Heart left ventricle (tissue), 13 donors: ENCODE data around the gene MIGA1.

ENCODE experiments used
- CTCF ChIP-seq, 12 donors: fragments of 200-600 bp; sonication (generic) in 4 of 12; IDR thresholded peaks; one replicate each; pipeline versions ENCODE4 v1.5.0 to v1.8.0; 2018 to 2022; ENCODE audit warnings: antibody characterized with exemption in 12 of 12, mild to moderate bottlenecking in 5 of 12
- POLR2A ChIP-seq, 2 donors: fragments of 450-650 bp; IDR thresholded peaks; one replicate each; pipeline ENCODE4 v1.6.1; 2017; ENCODE audit warnings: antibody characterized with exemption in 2 of 2, mild to moderate bottlenecking in 2 of 2, moderate library complexity in 2 of 2
- donor health status: ischemic (EF 13 %, LVEDD 7.1; RV severe dilation, severe dysfunction).
- donor health status: DM: no; HTN: yes; CAD: no.
- donor health status: DM: no; HTN: no; CAD: no.
- donor health status: ischemic (EF 25% LVEDD 6.9; RV normal size, moderate dysfunction).
- donor health status: ischemic (EF 25% LVEDD 5.7; RV mildly dilated, moderate dysfunction).
- donor health status: ischemic (EF 35%, LVEDD 5.7; RV mildly dilated, moderate dysfunction).
- donor health status: nonischemic (EF 11% LVEDD 7.7; RV severe dilation, severe dysfunction).
- donor health status: DM: yes; HTN: yes; CAD: no.
- donor health status: PGD.
- donor health status: ischemic (EF 29% LVEDD 5.4; RV normal size, mild dysfunction).
- donor health status: nonischemic (EF 23%, LVEDD 6.1; RV moderate dilation, normal function).

- no peak for TF ChIP-seq CTCF (IDR thresholded peaks at IDR 0.05)
- no peak for TF ChIP-seq POLR2A (IDR thresholded peaks at IDR 0.05)
These were observed 21.8 kb upstream of the MIGA1 start for GRCh38 chr1:77757603-77758002.
